ENCODE results near the gene FAM221B. TPM values are rescaled to one million over a fixed set of nuclear protein-coding genes. Genes with fewer than 3 reads are reported as not detected.
A peak's percentile ranks its signal among the peaks of the same experiment; 100 is the strongest.

Gene FAM221B
- total RNA-seq, 3 donors from 2014 or later (not counting 1 experiment from before 2014, with no cell fraction given), result not detected

DNA sequence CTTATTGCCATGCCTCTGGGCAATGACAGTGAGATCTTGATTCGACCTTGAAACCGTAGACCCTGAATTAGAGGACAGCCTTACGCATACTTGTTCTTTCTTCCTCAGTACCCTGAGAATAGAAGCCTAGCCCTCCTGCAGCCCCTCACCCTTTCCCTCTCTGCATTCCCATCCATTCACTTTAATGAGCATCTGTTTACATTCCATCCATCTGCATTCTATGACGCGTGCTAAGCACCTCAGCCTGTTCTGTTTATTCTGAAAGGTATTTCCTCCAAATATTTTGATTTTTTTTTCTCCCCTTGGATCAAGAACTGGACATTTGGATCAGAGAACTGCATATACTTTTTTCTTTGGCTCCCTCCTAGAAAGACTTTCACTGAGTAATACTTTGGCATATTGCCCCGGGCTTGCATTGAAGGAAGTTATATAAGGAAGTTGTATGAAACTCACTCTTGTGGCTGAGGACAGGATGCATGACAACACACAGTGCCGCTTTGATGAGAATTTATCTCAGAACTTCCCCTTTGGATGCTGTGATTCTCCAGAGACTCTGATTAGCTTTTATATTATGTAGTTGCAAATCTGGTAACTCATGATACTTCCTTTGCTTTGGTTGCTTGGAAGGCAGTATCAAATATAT lies 16.2 kb upstream of the FAM221B start:
- TF ChIP-seq, protein P1, sequence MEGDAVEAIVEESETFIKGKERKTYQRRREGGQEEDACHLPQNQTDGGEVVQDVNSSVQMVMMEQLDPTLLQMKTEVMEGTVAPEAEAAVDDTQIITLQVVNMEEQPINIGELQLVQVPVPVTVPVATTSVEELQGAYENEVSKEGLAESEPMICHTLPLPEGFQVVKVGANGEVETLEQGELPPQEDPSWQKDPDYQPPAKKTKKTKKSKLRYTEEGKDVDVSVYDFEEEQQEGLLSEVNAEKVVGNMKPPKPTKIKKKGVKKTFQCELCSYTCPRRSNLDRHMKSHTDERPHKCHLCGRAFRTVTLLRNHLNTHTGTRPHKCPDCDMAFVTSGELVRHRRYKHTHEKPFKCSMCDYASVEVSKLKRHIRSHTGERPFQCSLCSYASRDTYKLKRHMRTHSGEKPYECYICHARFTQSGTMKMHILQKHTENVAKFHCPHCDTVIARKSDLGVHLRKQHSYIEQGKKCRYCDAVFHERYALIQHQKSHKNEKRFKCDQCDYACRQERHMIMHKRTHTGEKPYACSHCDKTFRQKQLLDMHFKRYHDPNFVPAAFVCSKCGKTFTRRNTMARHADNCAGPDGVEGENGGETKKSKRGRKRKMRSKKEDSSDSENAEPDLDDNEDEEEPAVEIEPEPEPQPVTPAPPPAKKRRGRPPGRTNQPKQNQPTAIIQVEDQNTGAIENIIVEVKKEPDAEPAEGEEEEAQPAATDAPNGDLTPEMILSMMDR (IDR thresholded peaks at IDR 0.05), result no peak
- no peaks in the 10 kb centered on the region for H3K36me3 Mint-ChIP-seq
- H3K27me3 ChIP-seq (ENCODE audit: control insufficient read depth, insufficient read depth, low read length), result no peaks in the 10 kb centered on the region
- H3K27ac Mint-ChIP-seq, result peak overlapping the region in 1 of 2 donors; percentile 52
- peaks cover 3% of the 10 kb centered on the region for H3K36me3 ChIP-seq (ENCODE audit: control insufficient read depth, insufficient read depth, low read length)
- H3K4me1 Mint-ChIP-seq, result peaks cover 6 to 16% of the 10 kb centered on the region in 2 donors
- no peak overlapping the region for H3K4me3 ChIP-seq (ENCODE audit: low read length)
- peak in 1 of 2 donors; percentile 77 for DNase-seq
- H3K4me1 ChIP-seq (ENCODE audit: control insufficient read depth, insufficient read depth, low read length), result peaks cover 36% of the 10 kb centered on the region
- WGBS (ENCODE audit: insufficient coverage), result 59% methylated on average over 7 of the region's 7 CpGs
- no peaks in the 10 kb centered on the region for H3K9me3 Mint-ChIP-seq
- H3K4me3 Mint-ChIP-seq, result no peak overlapping the region
- H3K9me3 ChIP-seq (ENCODE audit: control insufficient read depth, insufficient read depth, low read length), result no peaks in the 10 kb centered on the region
- intact Hi-C loops (cut with micrococcal nuclease), result no loop called here
- peak; percentile 42 to 78 (median 67) for ATAC-seq
- no peak overlapping the region for H3K27ac ChIP-seq (ENCODE audit: low read length)
- no peaks in the 10 kb centered on the region for H3K27me3 Mint-ChIP-seq (ENCODE audit: low read depth in 2 of 2)

DNA sequence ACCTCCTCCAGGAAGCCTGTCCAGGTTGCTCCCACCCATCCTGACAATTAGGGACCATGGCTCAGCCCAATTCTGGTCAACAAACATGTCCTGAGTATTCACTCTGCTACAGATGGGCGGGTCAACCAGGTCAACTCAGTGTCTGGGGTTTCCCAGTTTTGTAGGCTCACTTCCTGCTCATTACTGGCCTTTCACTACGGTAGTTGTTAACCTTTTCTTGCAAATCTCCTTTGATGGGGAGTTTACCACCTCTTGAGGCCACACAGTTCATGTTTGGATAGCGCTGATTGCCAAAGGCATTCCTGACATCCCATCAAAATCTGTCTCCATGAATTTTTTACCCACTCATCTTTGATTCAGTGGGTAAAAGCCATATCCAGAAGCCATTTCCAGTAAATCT lies 14.3 kb upstream of the FAM221B start:
- no peak overlapping the region for H3K4me3 ChIP-seq (ENCODE audit: low read length)
- peaks cover 36% of the 10 kb centered on the region for H3K4me1 ChIP-seq (ENCODE audit: control insufficient read depth, insufficient read depth, low read length)
- H3K27ac ChIP-seq (ENCODE audit: low read length), result no peak overlapping the region
- H3K27ac Mint-ChIP-seq, result no peak overlapping the region
- no peaks in the 10 kb centered on the region for H3K27me3 Mint-ChIP-seq (ENCODE audit: low read depth in 2 of 2)
- no peaks in the 10 kb centered on the region for H3K9me3 ChIP-seq (ENCODE audit: control insufficient read depth, insufficient read depth, low read length)
- TF ChIP-seq, protein P1 (IDR thresholded peaks at IDR 0.05), result no peak
- peaks cover 3% of the 10 kb centered on the region for H3K36me3 ChIP-seq (ENCODE audit: control insufficient read depth, insufficient read depth, low read length)
- no peaks in the 10 kb centered on the region for H3K27me3 ChIP-seq (ENCODE audit: control insufficient read depth, insufficient read depth, low read length)
- WGBS (ENCODE audit: insufficient coverage), result 53% methylated on average over 3 of the region's 3 CpGs
- H3K4me3 Mint-ChIP-seq, result no peak overlapping the region
- ATAC-seq, result peak in 2 of 3 donors; percentile 26 to 49
- H3K9me3 Mint-ChIP-seq, result no peaks in the 10 kb centered on the region
- no peaks in the 10 kb centered on the region for H3K36me3 Mint-ChIP-seq
- H3K4me1 Mint-ChIP-seq, result peaks cover 6 to 16% of the 10 kb centered on the region in 2 donors
- DNase-seq, result no peak
- intact Hi-C loops (cut with micrococcal nuclease), result no loop called here

DNA sequence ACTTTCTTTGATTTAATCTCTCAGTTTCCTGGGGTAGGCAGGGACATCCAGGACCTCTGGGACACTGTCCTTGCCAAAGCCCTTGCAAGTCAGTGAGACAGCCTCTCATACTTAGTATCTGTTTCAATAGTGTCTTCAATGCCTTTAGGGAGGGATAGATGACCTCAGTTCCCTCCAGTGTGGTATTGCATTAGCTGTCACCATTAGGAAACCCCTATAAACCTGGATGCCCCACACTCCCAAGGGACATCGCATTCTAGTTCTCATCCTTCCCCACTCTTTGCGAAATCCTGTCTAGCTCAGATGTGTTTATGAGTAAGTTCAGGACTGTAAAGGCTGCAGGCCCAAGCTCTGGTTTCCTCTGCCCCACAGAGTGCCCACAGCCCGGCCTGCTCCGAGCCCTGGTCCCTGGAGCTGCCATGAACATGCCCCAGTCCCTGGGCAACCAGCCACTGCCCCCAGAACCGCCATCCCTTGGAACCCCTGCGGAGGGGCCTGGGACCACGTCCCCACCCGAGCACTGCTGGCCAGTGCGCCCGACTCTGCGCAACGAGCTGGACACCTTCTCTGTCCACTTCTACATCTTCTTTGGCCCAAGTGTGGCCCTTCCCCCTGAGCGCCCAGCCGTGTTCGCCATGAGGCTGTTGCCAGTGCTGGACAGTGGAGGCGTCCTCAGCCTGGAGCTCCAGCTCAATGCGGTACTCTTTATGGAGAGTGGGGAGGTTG lies 13.7 kb upstream of the FAM221B start:
- H3K36me3 ChIP-seq (ENCODE audit: control insufficient read depth, insufficient read depth, low read length), result peaks cover 2% of the 10 kb centered on the region
- no peak overlapping the region for H3K27ac Mint-ChIP-seq
- H3K9me3 ChIP-seq (ENCODE audit: control insufficient read depth, insufficient read depth, low read length), result no peaks in the 10 kb centered on the region
- TF ChIP-seq, protein P1 (IDR thresholded peaks at IDR 0.05), result no peak
- WGBS (ENCODE audit: insufficient coverage), result 96% methylated on average over 15 of the region's 17 CpGs
- no peaks in the 10 kb centered on the region for H3K27me3 ChIP-seq (ENCODE audit: control insufficient read depth, insufficient read depth, low read length)
- no peak overlapping the region for H3K4me3 Mint-ChIP-seq
- DNase-seq (no peak), ATAC-seq (no peak)
- H3K4me3 ChIP-seq (ENCODE audit: low read length), result no peak overlapping the region
- H3K4me1 ChIP-seq (ENCODE audit: control insufficient read depth, insufficient read depth, low read length), result peaks cover 32% of the 10 kb centered on the region
- no peak overlapping the region for H3K27ac ChIP-seq (ENCODE audit: low read length)
- intact Hi-C loops (cut with micrococcal nuclease), result no loop called here
- H3K4me1 Mint-ChIP-seq, result peaks cover 6 to 16% of the 10 kb centered on the region in 2 donors
- H3K27me3 Mint-ChIP-seq (ENCODE audit: low read depth in 2 of 2), result no peaks in the 10 kb centered on the region
- H3K36me3 Mint-ChIP-seq, result no peaks in the 10 kb centered on the region
- no peaks in the 10 kb centered on the region for H3K9me3 Mint-ChIP-seq
